ENCODE data around the gene CLDND1.

The CLDND1 gene

GRCh38 chr3:98513091-98513511, 9.6 kb downstream of the CLDND1 start:
- no peak for DNase-seq

DNA sequence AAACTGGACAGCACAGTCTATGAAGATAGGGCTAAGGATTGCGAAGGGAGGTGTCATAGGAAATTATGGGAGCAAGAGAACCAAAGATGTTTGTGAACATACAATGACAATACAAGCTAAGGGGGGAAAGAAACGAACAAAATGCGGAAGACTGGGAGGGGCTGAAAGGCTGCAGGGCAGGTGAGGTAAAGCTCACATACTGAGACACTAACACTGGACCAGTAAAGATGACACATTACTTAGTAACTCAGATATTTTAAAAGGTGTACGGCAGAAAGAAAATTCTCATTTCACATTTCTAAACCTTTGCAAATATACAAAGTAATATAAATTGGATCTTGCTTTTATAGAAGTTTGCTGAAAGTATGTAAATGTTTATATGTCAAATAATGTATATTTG, 10.1 kb downstream of the CLDND1 start:
- no peak for DNase-seq

- no peak for DNase-seq
Measured at GRCh38 chr3:98508582-98508981, 14.1 kb downstream of the CLDND1 start.

DNA sequence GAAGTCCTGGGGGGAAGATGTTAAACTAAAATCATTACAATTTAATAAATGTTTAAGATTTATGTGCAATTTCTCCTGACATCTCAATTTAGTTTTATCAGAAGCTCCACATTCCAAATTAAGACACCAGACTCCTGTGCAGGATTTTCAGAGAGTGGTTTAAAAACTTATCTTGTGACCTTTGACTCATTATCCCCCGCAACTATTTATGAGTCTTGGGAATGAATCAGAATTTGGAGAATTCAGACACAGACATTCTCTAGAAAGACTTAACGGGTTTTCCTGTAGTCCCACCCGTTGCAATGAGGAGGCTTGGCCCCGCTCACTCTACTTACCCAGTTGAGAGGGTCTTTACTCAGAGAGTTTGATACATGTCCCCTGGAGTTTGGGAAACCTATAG, 18.2 kb downstream of the CLDND1 start:
- no peak for DNase-seq

GRCh38 chr3:98501863-98502576, 20.7 kb downstream of the CLDND1 start:
- DNase-seq = no peak

GRCh38 chr3:98501270-98501669, 21.4 kb downstream of the CLDND1 start:
- DNase-seq = no peak

GRCh38 chr3:98500019-98500418, 22.7 kb downstream of the CLDND1 start:
- DNase-seq = no peak

GRCh38 chr3:98497381-98497780, 25.3 kb downstream of the CLDND1 start, which contains the start of gene OR5K2:
TSS of gene OR5K2 (plus strand) at chr3:98497681. CDS start at chr3:98497681, 0 bp downstream.
- DNase-seq = no peak

DNA sequence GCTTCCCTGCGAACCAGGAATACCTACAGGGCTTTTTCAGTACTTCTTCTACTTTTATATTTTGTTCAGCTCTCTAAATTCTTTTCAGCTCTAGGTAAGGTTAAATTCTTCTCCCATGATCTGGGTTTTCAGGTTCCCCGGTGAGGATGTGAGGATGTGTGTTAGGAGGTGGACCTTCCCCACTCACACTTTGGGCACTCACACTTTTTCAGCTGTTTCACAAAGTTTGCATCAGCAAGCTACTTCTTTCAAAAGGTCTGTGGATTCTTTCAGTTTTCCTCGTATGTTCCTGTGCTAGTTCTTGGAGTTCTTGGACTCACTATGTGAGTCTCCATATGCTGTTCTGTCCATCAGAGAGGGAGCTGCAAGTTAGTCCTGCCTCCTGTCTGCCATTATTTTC, 39.1 kb downstream of the CLDND1 start:
- DNase-seq = no peak

- DNase-seq = no peak
Measured at GRCh38 chr3:98482717-98483482, 39.8 kb downstream of the CLDND1 start.

All from activated T-cell treated with anti-CD3 and anti-CD28 coated beads for 4 hours (primary cell).